Measurements from ENCODE around the gene DDX56. TPM values are rescaled to one million over a fixed set of nuclear protein-coding genes. Genes with fewer than 3 reads are reported as not detected.

The DDX56 gene
- polyA plus RNA-seq, 1 experiment = 45.9 TPM

DNA sequence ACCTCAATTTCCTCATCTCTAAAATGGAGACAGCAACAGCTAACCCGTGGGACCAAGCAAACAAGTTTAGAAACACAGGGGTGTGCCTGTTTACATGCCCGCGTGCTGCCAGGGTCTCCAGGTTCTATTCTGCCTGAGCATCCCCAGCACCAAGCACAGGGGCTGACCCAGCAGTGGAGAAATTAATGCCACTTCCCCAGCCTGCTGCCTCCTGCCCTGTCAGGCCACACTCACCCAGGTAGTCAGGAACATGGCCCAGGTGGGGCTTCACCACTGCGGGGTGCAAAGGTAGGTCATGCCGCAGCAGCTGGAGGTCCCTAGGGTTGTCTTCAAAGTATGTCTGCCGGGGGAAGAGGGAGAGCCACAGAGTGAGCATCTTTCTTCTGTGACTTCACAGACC, 5.8 kb downstream of the DDX56 start:
- POLR2A ChIA-PET = interaction anchor here (0.5 kb wide), 1 partner anchor 34 kb away, joined by 3 read pairs; no protein-coding TSS in a partner anchor
- Histone ChIP-seq H3K9me3 (ENCODE audit: control insufficient read depth, insufficient read depth, low read length) (no peaks in the 10 kb centered on the region), H3K4me3 (ENCODE audit: low read depth, low read length) (no peak overlapping the region), H3K27ac (ENCODE audit: low read depth, low read length) (no peak overlapping the region), H3K27me3 (ENCODE audit: control insufficient read depth, insufficient read depth, low read length) (no peaks in the 10 kb centered on the region)
- no peak for DNase-seq (ENCODE audit: low read depth, low spot score)
- TF ChIP-seq, protein P1, sequence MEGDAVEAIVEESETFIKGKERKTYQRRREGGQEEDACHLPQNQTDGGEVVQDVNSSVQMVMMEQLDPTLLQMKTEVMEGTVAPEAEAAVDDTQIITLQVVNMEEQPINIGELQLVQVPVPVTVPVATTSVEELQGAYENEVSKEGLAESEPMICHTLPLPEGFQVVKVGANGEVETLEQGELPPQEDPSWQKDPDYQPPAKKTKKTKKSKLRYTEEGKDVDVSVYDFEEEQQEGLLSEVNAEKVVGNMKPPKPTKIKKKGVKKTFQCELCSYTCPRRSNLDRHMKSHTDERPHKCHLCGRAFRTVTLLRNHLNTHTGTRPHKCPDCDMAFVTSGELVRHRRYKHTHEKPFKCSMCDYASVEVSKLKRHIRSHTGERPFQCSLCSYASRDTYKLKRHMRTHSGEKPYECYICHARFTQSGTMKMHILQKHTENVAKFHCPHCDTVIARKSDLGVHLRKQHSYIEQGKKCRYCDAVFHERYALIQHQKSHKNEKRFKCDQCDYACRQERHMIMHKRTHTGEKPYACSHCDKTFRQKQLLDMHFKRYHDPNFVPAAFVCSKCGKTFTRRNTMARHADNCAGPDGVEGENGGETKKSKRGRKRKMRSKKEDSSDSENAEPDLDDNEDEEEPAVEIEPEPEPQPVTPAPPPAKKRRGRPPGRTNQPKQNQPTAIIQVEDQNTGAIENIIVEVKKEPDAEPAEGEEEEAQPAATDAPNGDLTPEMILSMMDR (IDR thresholded peaks at IDR 0.05; ENCODE audit: low read depth, low read length) = no peak
- CTCF ChIA-PET = interaction anchor here (4.4 kb wide), 1 partner anchor 326 kb away, joined by 58 read pairs; no protein-coding TSS in a partner anchor

DNA sequence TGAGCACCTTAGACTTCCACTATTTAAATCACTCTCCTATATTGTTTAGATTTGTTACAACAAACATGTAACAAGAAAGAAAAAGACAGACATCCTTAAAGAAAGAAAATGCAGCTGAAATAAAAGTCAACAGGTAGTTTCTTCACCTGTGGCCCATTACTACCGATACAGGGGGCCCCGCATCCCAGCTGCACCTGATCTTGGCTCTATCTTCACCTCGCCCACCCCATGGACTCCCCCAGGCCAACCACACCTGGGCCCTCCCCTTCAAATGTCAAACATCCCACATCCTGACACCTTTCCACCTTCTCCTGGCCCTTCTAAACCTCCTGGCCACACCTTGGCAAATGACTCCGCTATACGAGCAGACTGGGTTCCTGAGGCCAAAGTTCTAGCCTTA, 7.0 kb downstream of the DDX56 start:
- TF ChIP-seq, protein P1 (IDR thresholded peaks at IDR 0.05; ENCODE audit: low read depth, low read length) = no peak
- no peak overlapping the region for H3K4me3 ChIP-seq (ENCODE audit: low read depth, low read length)
- no peaks in the 10 kb centered on the region for H3K9me3 ChIP-seq (ENCODE audit: control insufficient read depth, insufficient read depth, low read length)
- POLR2A ChIA-PET = no interaction called here
- CTCF ChIA-PET = interaction anchor here (0.6 to 4.4 kb wide), 5 partner anchors 18 to 325 kb away, joined by 3 to 58 read pairs (median 14); no protein-coding TSS in a partner anchor
- no peak for DNase-seq (ENCODE audit: low read depth, low spot score)
- H3K27me3 ChIP-seq (ENCODE audit: control insufficient read depth, insufficient read depth, low read length) = no peaks in the 10 kb centered on the region
- H3K27ac ChIP-seq (ENCODE audit: low read depth, low read length) = no peak overlapping the region

DNA sequence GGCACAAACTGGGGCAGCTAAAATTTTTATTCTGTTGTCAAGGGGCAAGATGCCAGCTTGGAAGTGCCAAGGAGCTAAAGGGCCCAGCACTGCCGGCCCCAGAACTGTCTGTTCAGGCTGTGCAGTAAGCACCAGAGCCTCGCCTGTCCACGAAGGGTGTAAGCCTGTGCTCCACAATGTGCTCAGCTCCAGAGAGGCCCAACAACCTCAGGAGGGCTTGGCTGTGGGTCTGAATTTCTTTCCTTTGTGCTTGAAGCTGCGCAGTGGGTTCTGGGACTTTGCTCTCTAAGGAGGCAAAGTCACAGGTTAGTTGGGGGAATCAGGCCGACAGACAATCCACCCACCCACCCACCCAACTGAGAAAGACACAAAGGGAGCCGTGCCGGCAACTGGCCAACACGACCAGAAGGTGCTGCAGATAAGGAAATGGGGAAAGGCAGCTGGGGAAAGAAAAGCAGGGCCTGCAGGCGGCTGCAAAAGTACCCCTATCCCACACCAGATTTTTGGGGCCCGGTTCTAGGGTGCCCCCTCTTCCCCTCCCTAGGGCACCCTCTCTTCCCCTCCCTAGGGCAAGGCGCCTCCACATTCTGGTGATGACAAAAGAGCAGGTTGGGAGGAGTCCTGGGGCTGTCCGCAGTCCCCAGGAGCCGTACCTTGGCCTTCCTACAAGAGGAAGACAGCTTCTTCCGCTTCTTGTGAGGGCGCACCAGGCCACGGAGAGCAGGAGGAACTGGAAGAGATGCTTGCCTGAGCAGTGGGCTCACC, 7.7 kb downstream of the DDX56 start:
- no peak for DNase-seq (ENCODE audit: low read depth, low spot score)
- TF ChIP-seq, protein P1 (IDR thresholded peaks at IDR 0.05; ENCODE audit: low read depth, low read length) = no peak
- ChIA-PET CTCF (interaction anchor here (0.5 to 4.4 kb wide), 25 partner anchors 8 to 514 kb away, joined by 3 to 58 read pairs (median 4); partner anchors contain the start of genes DDX56 and NUDCD3), POLR2A (interaction anchor here (0.6 to 2.0 kb wide), 3 partner anchors 8 to 280 kb away, joined by 3 to 9 read pairs (median 3); partner anchors contain the start of gene DDX56)
- Histone ChIP-seq H3K27ac (ENCODE audit: low read depth, low read length) (no peak overlapping the region), H3K4me3 (ENCODE audit: low read depth, low read length) (no peak overlapping the region), H3K27me3 (ENCODE audit: control insufficient read depth, insufficient read depth, low read length) (no peaks in the 10 kb centered on the region), H3K9me3 (ENCODE audit: control insufficient read depth, insufficient read depth, low read length) (no peaks in the 10 kb centered on the region)

DNA sequence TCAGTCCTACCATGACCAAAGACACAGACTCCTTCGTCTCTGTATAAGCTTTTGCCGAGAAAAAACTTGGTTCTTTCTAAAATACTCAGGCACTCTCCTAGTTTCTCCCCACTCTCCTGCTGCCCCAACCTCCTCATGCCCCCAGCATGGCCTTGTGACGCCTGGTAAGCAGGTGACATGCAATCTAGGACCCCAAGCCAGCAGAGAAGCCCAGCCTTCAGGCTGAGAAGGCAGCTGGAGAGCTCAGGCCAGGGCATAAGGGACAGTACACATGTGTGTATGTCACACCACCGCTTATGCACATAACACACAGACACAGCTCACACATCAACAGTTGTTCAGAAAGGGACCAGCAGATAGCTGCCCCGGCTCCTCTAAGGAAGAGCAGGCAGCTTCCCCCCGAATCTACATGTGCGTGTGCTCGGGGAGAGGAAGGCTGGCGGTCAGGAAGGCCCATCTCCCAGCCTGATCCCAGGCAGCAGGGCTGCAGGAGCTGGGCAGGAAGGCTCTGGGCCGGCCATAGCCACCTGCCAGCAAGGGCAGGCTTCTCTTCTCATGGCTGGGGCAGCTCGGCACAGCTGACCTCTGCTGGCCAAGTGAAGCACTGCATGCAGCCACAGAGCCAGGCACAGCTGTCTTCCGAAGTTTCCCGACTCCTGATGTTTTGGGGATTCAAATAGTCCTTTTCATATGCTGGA, 8.5 kb downstream of the DDX56 start:
- no peak overlapping the region for H3K4me3 ChIP-seq (ENCODE audit: low read depth, low read length)
- H3K9me3 ChIP-seq (ENCODE audit: control insufficient read depth, insufficient read depth, low read length) = no peaks in the 10 kb centered on the region
- CTCF ChIA-PET = interaction anchor here (0.5 to 4.4 kb wide), 26 partner anchors 9 to 513 kb away, joined by 3 to 58 read pairs (median 4); partner anchors contain the start of genes DDX56, NUDCD3 and YKT6
- POLR2A ChIA-PET = interaction anchor here (0.6 to 2.0 kb wide), 3 partner anchors 9 to 281 kb away, joined by 3 to 9 read pairs (median 3); partner anchors contain the start of gene DDX56
- no peaks in the 10 kb centered on the region for H3K27me3 ChIP-seq (ENCODE audit: control insufficient read depth, insufficient read depth, low read length)
- TF ChIP-seq, protein P1 (IDR thresholded peaks at IDR 0.05; ENCODE audit: low read depth, low read length) = peak; percentile 99
- H3K27ac ChIP-seq (ENCODE audit: low read depth, low read length) = no peak overlapping the region
- DNase-seq (ENCODE audit: low read depth, low spot score) = no peak

Measured in AG04450 (cell line).